Measurements from ENCODE around the gene C16orf95.

The C16orf95 gene

DNA sequence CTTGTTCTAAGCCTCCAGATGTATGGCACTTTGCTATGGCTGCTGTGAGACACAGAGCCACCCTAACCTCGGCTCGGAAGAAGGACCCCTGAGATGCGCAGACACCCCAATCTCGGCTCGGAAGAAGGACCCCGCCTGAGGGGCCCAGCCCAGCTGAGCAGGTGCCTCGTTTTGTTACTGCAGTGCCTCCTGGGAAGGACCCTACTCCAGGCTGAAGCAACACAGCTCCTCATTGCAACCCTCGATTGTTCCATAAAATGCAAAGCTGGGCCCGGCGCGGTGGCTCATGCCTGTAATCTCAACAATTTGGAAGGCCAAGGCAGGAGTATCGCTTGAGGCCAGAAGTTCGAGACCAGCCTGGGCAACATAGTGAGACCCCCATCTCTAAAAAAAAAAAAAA, 61.3 kb downstream of the C16orf95 start:
- H3K27me3 Mint-ChIP-seq = no peaks in the 10 kb centered on the region
- no peak for ATAC-seq (ENCODE audit: low read depth)
- H3K36me3 Mint-ChIP-seq = peaks cover 3% of the 10 kb centered on the region
- H3K4me3 Mint-ChIP-seq = no peak overlapping the region
- H3K9me3 Mint-ChIP-seq = peaks cover 5% of the 10 kb centered on the region
- H3K27ac Mint-ChIP-seq = no peak overlapping the region
- H3K4me1 Mint-ChIP-seq = no peaks in the 10 kb centered on the region
- DNase-seq (ENCODE audit: low spot score in 2 of 2) = no peak

- Mint-ChIP-seq H3K4me1 (no peaks in the 10 kb centered on the region), H3K36me3 (no peaks in the 10 kb centered on the region), H3K4me3 (no peak overlapping the region), H3K9me3 (no peaks in the 10 kb centered on the region), H3K27ac (no peak overlapping the region), H3K27me3 (no peaks in the 10 kb centered on the region)
- ATAC-seq (ENCODE audit: low read depth) (no peak), DNase-seq (ENCODE audit: low spot score in 2 of 2) (no peak)
These were observed 62.5 kb downstream of the C16orf95 start for GRCh38 chr16:87254734-87255133.

- DNase-seq (ENCODE audit: low spot score in 2 of 2) (no peak), ATAC-seq (ENCODE audit: low read depth) (no peak)
- no peaks in the 10 kb centered on the region for H3K27me3 Mint-ChIP-seq
- H3K36me3 Mint-ChIP-seq = no peaks in the 10 kb centered on the region
- H3K4me1 Mint-ChIP-seq = no peaks in the 10 kb centered on the region
- no peak overlapping the region for H3K27ac Mint-ChIP-seq
- H3K9me3 Mint-ChIP-seq = no peaks in the 10 kb centered on the region
- H3K4me3 Mint-ChIP-seq = no peak overlapping the region
These were observed 62.9 kb downstream of the C16orf95 start for GRCh38 chr16:87254296-87254695.

GRCh38 chr16:87253536-87253935, 63.7 kb downstream of the C16orf95 start:
- Mint-ChIP-seq H3K27ac (no peak overlapping the region), H3K36me3 (no peaks in the 10 kb centered on the region), H3K4me3 (no peak overlapping the region), H3K4me1 (no peaks in the 10 kb centered on the region), H3K9me3 (no peaks in the 10 kb centered on the region), H3K27me3 (peaks cover under 1% of the 10 kb centered on the region)
- ATAC-seq (ENCODE audit: low read depth) = no peak
- DNase-seq (ENCODE audit: low spot score in 2 of 2) = no peak
